BJ (cell line): Measurements from ENCODE around the gene MUS81. TPM values are rescaled to one million over a fixed set of nuclear protein-coding genes. Genes with fewer than 3 reads are reported as not detected.
A peak's percentile ranks its signal among the peaks of the same experiment; 100 is the strongest.

Source experiments
- CTCF ChIA-PET: fragments of 350-600 bp; formaldehyde crosslinking; extraction: SDS; loops from one replicate; lab custom pipeline; 2021; ENCODE audit warnings: antibody characterized with exemption, inconsistent platforms; lab: Yijun Ruan, JAX
- POLR2A ChIA-PET: fragments of 300-600 bp; sonication (Branson Sonifier 250); formaldehyde crosslinking; extraction: SDS; loops from one replicate; lab custom pipeline; 2021; ENCODE audit warnings: antibody characterized with exemption; lab: Charles Lee
- DNase-seq: peaks from one replicate; pipeline ENCODE4 v3.0.0-alpha.2; 2011; ENCODE audit warnings: low read depth
- H3K27me3 ChIP-seq: 2 replicates; pipeline ENCODE4 v1.6.0; 2011; ENCODE audit warnings: low read length; ENCODE audit not compliant: control insufficient read depth, insufficient read depth
- H3K36me3 ChIP-seq: 2 replicates; pipeline ENCODE4 v1.5.1; 2011; ENCODE audit warnings: low read length; ENCODE audit not compliant: control insufficient read depth, insufficient read depth
- H3K4me3 ChIP-seq: 2 replicates; pipeline ENCODE4 v1.5.1; 2011; ENCODE audit warnings: low read depth, mild to moderate bottlenecking, control low read depth, low read length
- polyA plus RNA-seq: library from polyadenylated mRNA; depleted of rRNA; stranded (reverse); fragments of >200 nt; gene quantifications from 2 replicates; pipeline ENCODE4 v1.2.3, GENCODE V29; 2011
- TF ChIP-seq, protein P1 (sequence below): IDR thresholded peaks from 2 replicates; pipeline ENCODE4 v1.5.1; 2011; ENCODE audit warnings: low read depth, mild to moderate bottlenecking, control low read depth, inconsistent platforms, low read length, moderate library complexity; ENCODE audit not compliant: insufficient read depth

MUS81 gene
- polyA plus RNA-seq, 1 experiment = 63.8 TPM

GRCh38 chr11:65892661-65893317 is 32.6 kb downstream of the MUS81 start:
- CTCF ChIA-PET = interaction anchor here (1.0 to 11.7 kb wide), 6 partner anchors 6 to 98 kb away, joined by 3 to 130 read pairs (median 58); partner anchors contain the start of genes C11orf68, CCDC85B and FIBP
- peak overlapping the region; percentile 75; the same call in 1 of the 2 replicates for H3K4me3 ChIP-seq
- H3K27me3 ChIP-seq = no peaks in the 10 kb centered on the region
- POLR2A ChIA-PET = interaction anchor here (0.6 kb wide), 1 partner anchor 113 kb away, joined by 10 read pairs; no protein-coding TSS in a partner anchor
- TF ChIP-seq, protein P1, sequence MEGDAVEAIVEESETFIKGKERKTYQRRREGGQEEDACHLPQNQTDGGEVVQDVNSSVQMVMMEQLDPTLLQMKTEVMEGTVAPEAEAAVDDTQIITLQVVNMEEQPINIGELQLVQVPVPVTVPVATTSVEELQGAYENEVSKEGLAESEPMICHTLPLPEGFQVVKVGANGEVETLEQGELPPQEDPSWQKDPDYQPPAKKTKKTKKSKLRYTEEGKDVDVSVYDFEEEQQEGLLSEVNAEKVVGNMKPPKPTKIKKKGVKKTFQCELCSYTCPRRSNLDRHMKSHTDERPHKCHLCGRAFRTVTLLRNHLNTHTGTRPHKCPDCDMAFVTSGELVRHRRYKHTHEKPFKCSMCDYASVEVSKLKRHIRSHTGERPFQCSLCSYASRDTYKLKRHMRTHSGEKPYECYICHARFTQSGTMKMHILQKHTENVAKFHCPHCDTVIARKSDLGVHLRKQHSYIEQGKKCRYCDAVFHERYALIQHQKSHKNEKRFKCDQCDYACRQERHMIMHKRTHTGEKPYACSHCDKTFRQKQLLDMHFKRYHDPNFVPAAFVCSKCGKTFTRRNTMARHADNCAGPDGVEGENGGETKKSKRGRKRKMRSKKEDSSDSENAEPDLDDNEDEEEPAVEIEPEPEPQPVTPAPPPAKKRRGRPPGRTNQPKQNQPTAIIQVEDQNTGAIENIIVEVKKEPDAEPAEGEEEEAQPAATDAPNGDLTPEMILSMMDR = no peak
- DNase-seq = no peak
- peaks cover 7% of the 10 kb centered on the region for H3K36me3 ChIP-seq

DNA sequence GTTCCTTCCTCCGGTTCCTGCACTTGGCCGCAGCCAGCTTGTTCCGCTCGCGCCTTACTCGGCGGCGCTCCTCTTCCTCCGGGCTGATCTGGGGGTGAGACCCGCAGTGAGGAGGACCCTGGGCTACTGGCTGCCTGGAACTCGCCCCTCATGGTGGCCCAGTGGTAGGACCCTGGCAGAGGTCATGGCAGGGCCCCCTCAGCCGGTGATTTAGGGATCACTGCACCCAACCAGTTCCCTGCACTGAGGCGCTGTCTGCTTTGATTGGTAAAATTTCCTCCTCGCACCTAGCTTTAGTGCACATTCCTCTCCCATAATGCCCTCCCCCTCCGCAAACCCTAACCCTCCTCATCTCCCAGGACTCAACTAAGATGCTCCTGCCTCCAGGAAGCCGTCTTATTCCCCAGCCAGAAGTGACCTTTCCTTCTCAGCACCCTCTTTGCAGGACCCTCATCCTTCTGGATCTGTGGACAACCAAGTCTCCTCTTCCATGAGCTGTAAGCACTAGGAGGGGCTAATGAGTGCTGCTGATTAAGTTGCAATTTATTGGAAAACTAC is 33.9 kb downstream of the MUS81 start:
- CTCF ChIA-PET = interaction anchor here (0.6 to 11.7 kb wide), 8 partner anchors 7 to 1708 kb away, joined by 3 to 130 read pairs (median 5); partner anchors contain the start of genes CCDC85B, FIBP, MUS81 and STIP1
- peaks cover 7% of the 10 kb centered on the region for H3K36me3 ChIP-seq
- POLR2A ChIA-PET = no interaction called here

GRCh38 chr11:65895482-65895981 is 35.3 kb downstream of the MUS81 start:
- peaks cover 7% of the 10 kb centered on the region for H3K36me3 ChIP-seq
- no peak overlapping the region for H3K4me3 ChIP-seq

More for the DNA sequence above, 33.9 kb downstream of the MUS81 start:
- TF ChIP-seq, protein P1 = no peak
- DNase-seq = no peak
- no peak overlapping the region for H3K4me3 ChIP-seq
- H3K27me3 ChIP-seq = no peaks in the 10 kb centered on the region

GRCh38 chr11:65896034-65896999 is 36.1 kb downstream of the MUS81 start:
- H3K36me3 ChIP-seq = peaks cover 7% of the 10 kb centered on the region
- no peaks in the 10 kb centered on the region for H3K27me3 ChIP-seq
- no peak overlapping the region for H3K4me3 ChIP-seq
- ChIA-PET POLR2A (no interaction called here), CTCF (interaction anchor here (0.6 to 11.3 kb wide), 3 partner anchors 9 to 185 kb away, joined by 3 to 130 read pairs (median 5); partner anchors contain the start of genes CCDC85B, FIBP and KAT5)
- TF ChIP-seq, protein P1 = no peak
- DNase-seq = no peak

More at GRCh38 chr11:65895482-65895981, 35.3 kb downstream of the MUS81 start:
- TF ChIP-seq, protein P1 = no peak
- CTCF ChIA-PET = interaction anchor here (0.6 to 11.3 kb wide), 3 partner anchors 8 to 184 kb away, joined by 3 to 130 read pairs (median 57); partner anchors contain the start of genes CCDC85B, FIBP and KAT5
- H3K27me3 ChIP-seq = no peaks in the 10 kb centered on the region
- DNase-seq = no peak
- POLR2A ChIA-PET = no interaction called here
